HepG2 (cell line): ENCODE data around the gene SCUBE1. TPM values are rescaled to one million over a fixed set of nuclear protein-coding genes. Genes with fewer than 3 reads are reported as not detected.

Experiments
- ATAC-seq: fragments of 200-7000 bp; cut with Tn5 transposase; 3 replicates; pipeline ENCODE4 v1.9.1; 2020; ENCODE audit warnings: mild to moderate bottlenecking, moderate library complexity
- BruUV-seq: library from RNA; stranded (reverse); fragments of 400-500 nt; replicated peaks from 2 replicates; lab custom pipeline; 2021; lab: Mats Ljungman, UMichigan
- CTCF ChIA-PET: fragments of 300-600 bp; formaldehyde crosslinking; extraction: SDS; loops from one replicate; lab custom pipeline; 2021; ENCODE audit warnings: low total read pairs, inconsistent platforms, low intra/inter-chr PET ratio; lab: Yijun Ruan, JAX
- POLR2A ChIA-PET: fragments of 350-600 bp; sonication (Branson Sonifier 250); formaldehyde crosslinking; loops from one replicate; lab custom pipeline; 2020; ENCODE audit warnings: antibody characterized with exemption, inconsistent platforms; lab: Yijun Ruan, JAX
- DNase-seq: peaks from one replicate; pipeline ENCODE4 v3.0.0-alpha.2; 2015; ENCODE audit warnings: low spot score
- FAIRE-seq: peaks from 3 replicates; lab custom pipeline; 2011; peaks lifted over from hg19 to GRCh38; lab: Jason Lieb, UNC
- H2AFZ ChIP-seq: one replicate; pipeline ENCODE4 v1.6.1; 2011; ENCODE audit warnings: low read length, inconsistent platforms
- H3K27ac ChIP-seq: fragments of 300-600 bp; 3 replicates; pipeline ENCODE4 v1.8.0; 2011; ENCODE audit warnings: mixed run types, mild to moderate bottlenecking, mixed read lengths, low read length, inconsistent platforms; ENCODE audit not compliant: insufficient read depth; ENCODE audit errors: extremely low read length
- H3K27me3 ChIP-seq, 2 experiments: fragments of 200-600 bp in 1 of 2; 2 replicates in 1 of 2; 3 replicates in 1 of 2; pipeline versions ENCODE4 v1.6.0 to v1.8.0; 2011; ENCODE audit warnings: low read length in 2 of 2, mild to moderate bottlenecking in 2 of 2, moderate library complexity in 2 of 2, inconsistent platforms in 1 of 2; ENCODE audit not compliant: insufficient read depth in 2 of 2, control insufficient read depth in 1 of 2
- H3K36me3 ChIP-seq, 2 experiments: fragments of 200-600 bp in 1 of 2; replicated peaks in 1 of 2; 2 replicates in 1 of 2; 3 replicates in 1 of 2; pipeline versions ENCODE4 v1.5.1 to v1.8.0; 2011; ENCODE audit warnings: low read length in 2 of 2, inconsistent platforms in 1 of 2; ENCODE audit not compliant: insufficient read depth in 2 of 2, control insufficient read depth in 1 of 2
- H3K4me1 ChIP-seq: 2 replicates; pipeline ENCODE4 v1.5.1; 2012; ENCODE audit warnings: low read length, inconsistent platforms; ENCODE audit not compliant: insufficient read depth
- H3K4me2 ChIP-seq: 2 replicates; pipeline ENCODE4 v1.6.0; 2011; ENCODE audit warnings: low read depth, low read length, inconsistent platforms
- H3K4me3 ChIP-seq, 3 experiments: fragments of 200-600 bp in 1 of 3; sonication (generic), shearing (Covaris generic) in 1 of 3; replicated peaks in 1 of 3; 2 replicates each; pipeline ENCODE4 v1.5.1; 2011 to 2016; ENCODE audit warnings: low read length in 3 of 3, inconsistent platforms in 2 of 3, low read depth in 2 of 3, mild to moderate bottlenecking in 2 of 3, control low read depth in 1 of 3, mixed read lengths in 1 of 3; ENCODE audit not compliant: insufficient read depth in 1 of 3
- H3K79me2 ChIP-seq: one replicate; pipeline ENCODE4 v1.6.1; 2011; ENCODE audit warnings: low read length, inconsistent platforms; ENCODE audit not compliant: insufficient read depth
- H3K9ac ChIP-seq: 2 replicates; pipeline ENCODE4 v1.6.0; 2011; ENCODE audit warnings: mild to moderate bottlenecking, low read depth, low read length, inconsistent platforms; ENCODE audit not compliant: insufficient read depth
- H3K9me3 ChIP-seq: 2 replicates; pipeline ENCODE4 v1.5.1; 2012; ENCODE audit warnings: mild to moderate bottlenecking, low read length
- H4K20me1 ChIP-seq: 2 replicates; pipeline ENCODE4 v1.6.0; 2011; ENCODE audit warnings: inconsistent platforms, mild to moderate bottlenecking, low read length, moderate library complexity; ENCODE audit not compliant: insufficient read depth
- AGO2 ChIP-seq: fragments of 200-400 bp; formaldehyde crosslinking; optimal IDR thresholded peaks from 2 replicates; pipeline ENCODE3; 2017; ENCODE audit warnings: mild to moderate bottlenecking, low read depth, low read length, moderate library complexity
- MED13 ChIP-seq: sonication (generic); formaldehyde crosslinking; IDR thresholded peaks from 2 replicates; pipeline ENCODE4 v1.5.0; 2020; ENCODE audit warnings: missing genetic modification reagents
- NR2F6 ChIP-seq, 2 experiments: IDR thresholded peaks; 2 replicates each; pipeline ENCODE4 v1.6.1; 2016; ENCODE audit warnings: antibody characterized with exemption in 1 of 2, mild to moderate bottlenecking in 1 of 2
- RNF2 ChIP-seq: fragments of 450-650 bp; conservative IDR thresholded peaks from 2 replicates; pipeline ENCODE4 v1.6.1; 2016; ENCODE audit warnings: low read depth
- ZKSCAN8 ChIP-seq: IDR thresholded peaks from 2 replicates; pipeline ENCODE4 v1.6.1; 2016; ENCODE audit warnings: borderline replicate concordance, missing genetic modification reagents, missing compliant biosample characterization
- ZNF44 ChIP-seq: sonication (generic); formaldehyde crosslinking; IDR thresholded peaks from 2 replicates; pipeline ENCODE4 v1.5.1; 2020; ENCODE audit warnings: mild to moderate bottlenecking, missing genetic modification reagents
- ZNF550 ChIP-seq: sonication (generic); formaldehyde crosslinking; IDR thresholded peaks from 2 replicates; pipeline ENCODE4 v1.4.0; 2020; ENCODE audit warnings: mild to moderate bottlenecking, missing genetic modification reagents, borderline replicate concordance
- ZNF737 ChIP-seq: sonication (generic); formaldehyde crosslinking; IDR thresholded peaks from 2 replicates; pipeline ENCODE4 v1.5.0; 2020; ENCODE audit warnings: missing genetic modification reagents, mild to moderate bottlenecking, borderline replicate concordance
- ZNF816 ChIP-seq: sonication (generic); formaldehyde crosslinking; IDR thresholded peaks from 2 replicates; pipeline ENCODE4 v1.8.0; 2022; ENCODE audit warnings: missing genetic modification reagents, mild to moderate bottlenecking, borderline replicate concordance
- WGBS: methylation state at CpG from one replicate; pipeline ENCODE4 v1.1.6; 2017; ENCODE audit warnings: low lambda C conversion rate; 5-methylcytosine and 5-hydroxymethylcytosine counted together
- in situ Hi-C: cut with HindIII; loops from 2 replicates; pipeline ENCODE4 v1.10.0; 2017; ENCODE audit warnings: low pct_unique_long_range_greater_than_20kb; ENCODE audit not compliant: extremely low pct_ligation_motif_present
- intact Hi-C: fragments of 100-400 bp; cut with micrococcal nuclease; formaldehyde crosslinking; loops from one replicate; pipeline ENCODE4 v1.10.0; 2022; ENCODE audit not compliant: unreplicated experiment
- polyA plus RNA-seq, 8 experiments: library from polyadenylated mRNA; depleted of rRNA in 3 of 8; stranded (reverse) in 7 of 8; unstranded in 1 of 8; fragments of >200 nt; fragmentation: Illumina TruSeq in 4 of 8; extraction: Trizol in 4 of 8; gene quantifications; 2 replicates each; pipeline versions ENCODE4 v1.2.1 to v1.2.3, GENCODE V29; 2011 to 2016; ENCODE audit warnings: low read depth in 4 of 8, missing spikeins in 1 of 8, mixed read lengths in 1 of 8; ENCODE audit not compliant: insufficient read depth in 1 of 8
- total RNA-seq, 5 experiments: library from RNA; depleted of rRNA; stranded (reverse); fragments of >200 nt; fragmentation: Illumina TruSeq; extraction: Trizol; gene quantifications; 2 replicates each; pipeline ENCODE4 v1.2.3, GENCODE V29; 2016; ENCODE audit warnings: low read depth in 1 of 5
- TF ChIP-seq, protein P1 (sequence below): IDR thresholded peaks from 2 replicates; pipeline ENCODE4 v1.6.1; 2018; ENCODE audit warnings: missing genetic modification reagents
- TF ChIP-seq, protein P2 (sequence below): sonication (generic); formaldehyde crosslinking; IDR thresholded peaks from 2 replicates; pipeline ENCODE4 v1.9.0; 2021; ENCODE audit warnings: mild to moderate bottlenecking, missing genetic modification reagents

The SCUBE1 gene
- total and polyA plus RNA-seq, 2 of the 13 experiments (the other 11 are each of a cell fraction or from before 2014, with no cell fraction given): under 0.01 to 0.05 TPM

- TF ChIP-seq ZNF44 (CRISPR knock-in tag) (no peak), NR2F6 (IDR thresholded peaks at IDR 0.05) (no peak), NR2F6 (CRISPR knock-in tag; IDR thresholded peaks at IDR 0.05) (no peak)
- TF ChIP-seq, protein P1, sequence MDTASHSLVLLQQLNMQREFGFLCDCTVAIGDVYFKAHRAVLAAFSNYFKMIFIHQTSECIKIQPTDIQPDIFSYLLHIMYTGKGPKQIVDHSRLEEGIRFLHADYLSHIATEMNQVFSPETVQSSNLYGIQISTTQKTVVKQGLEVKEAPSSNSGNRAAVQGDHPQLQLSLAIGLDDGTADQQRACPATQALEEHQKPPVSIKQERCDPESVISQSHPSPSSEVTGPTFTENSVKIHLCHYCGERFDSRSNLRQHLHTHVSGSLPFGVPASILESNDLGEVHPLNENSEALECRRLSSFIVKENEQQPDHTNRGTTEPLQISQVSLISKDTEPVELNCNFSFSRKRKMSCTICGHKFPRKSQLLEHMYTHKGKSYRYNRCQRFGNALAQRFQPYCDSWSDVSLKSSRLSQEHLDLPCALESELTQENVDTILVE (CRISPR knock-in tag): no peak
- TF ChIP-seq, all 625 proteins: peak for 0
Observed at GRCh38 chr22:43167001-43167589, 176.1 kb downstream of the SCUBE1 start (continued).

- in situ Hi-C loops (no loop called here), intact Hi-C loops (no loop called here)
- Histone ChIP-seq H3K27ac (no peak overlapping the region), H3K36me3 (peaks cover 6 to 12% of the 10 kb centered on the region in 2 experiments; a peak in 3 of 5 replicates), H3K4me2 (no peak overlapping the region), H4K20me1 (no peaks in the 10 kb centered on the region), H3K9ac (no peak overlapping the region), H3K9me3 (no peaks in the 10 kb centered on the region), H3K79me2 (no peaks in the 10 kb centered on the region), H2AFZ (no peak overlapping the region), H3K27me3 (peaks cover 3 to 13% of the 10 kb centered on the region in 2 experiments; a peak in 4 of 5 replicates), H3K4me1 (0 out of 2 replicates have a peak, but pooled peaks cover 8% of the 10 kb centered on the region), H3K4me3 (no peak overlapping the region)
- TSS peak; percentile 18 for BruUV-seq
- 75% methylated on average over 16 of the region's 23 CpGs for WGBS
- ChIA-PET CTCF (no interaction called here), POLR2A (no interaction called here)
- DNase-seq (no peak), ATAC-seq (no peak), FAIRE-seq (no peak)
- no peak for TF ChIP-seq ZNF44 (CRISPR knock-in tag)
- TF ChIP-seq ZKSCAN8 (CRISPR knock-in tag): no peak
- no peak for TF ChIP-seq ZNF737
- peak; percentile 61 for TF ChIP-seq AGO2
- no peak for TF ChIP-seq RNF2
- TF ChIP-seq, protein P2, sequence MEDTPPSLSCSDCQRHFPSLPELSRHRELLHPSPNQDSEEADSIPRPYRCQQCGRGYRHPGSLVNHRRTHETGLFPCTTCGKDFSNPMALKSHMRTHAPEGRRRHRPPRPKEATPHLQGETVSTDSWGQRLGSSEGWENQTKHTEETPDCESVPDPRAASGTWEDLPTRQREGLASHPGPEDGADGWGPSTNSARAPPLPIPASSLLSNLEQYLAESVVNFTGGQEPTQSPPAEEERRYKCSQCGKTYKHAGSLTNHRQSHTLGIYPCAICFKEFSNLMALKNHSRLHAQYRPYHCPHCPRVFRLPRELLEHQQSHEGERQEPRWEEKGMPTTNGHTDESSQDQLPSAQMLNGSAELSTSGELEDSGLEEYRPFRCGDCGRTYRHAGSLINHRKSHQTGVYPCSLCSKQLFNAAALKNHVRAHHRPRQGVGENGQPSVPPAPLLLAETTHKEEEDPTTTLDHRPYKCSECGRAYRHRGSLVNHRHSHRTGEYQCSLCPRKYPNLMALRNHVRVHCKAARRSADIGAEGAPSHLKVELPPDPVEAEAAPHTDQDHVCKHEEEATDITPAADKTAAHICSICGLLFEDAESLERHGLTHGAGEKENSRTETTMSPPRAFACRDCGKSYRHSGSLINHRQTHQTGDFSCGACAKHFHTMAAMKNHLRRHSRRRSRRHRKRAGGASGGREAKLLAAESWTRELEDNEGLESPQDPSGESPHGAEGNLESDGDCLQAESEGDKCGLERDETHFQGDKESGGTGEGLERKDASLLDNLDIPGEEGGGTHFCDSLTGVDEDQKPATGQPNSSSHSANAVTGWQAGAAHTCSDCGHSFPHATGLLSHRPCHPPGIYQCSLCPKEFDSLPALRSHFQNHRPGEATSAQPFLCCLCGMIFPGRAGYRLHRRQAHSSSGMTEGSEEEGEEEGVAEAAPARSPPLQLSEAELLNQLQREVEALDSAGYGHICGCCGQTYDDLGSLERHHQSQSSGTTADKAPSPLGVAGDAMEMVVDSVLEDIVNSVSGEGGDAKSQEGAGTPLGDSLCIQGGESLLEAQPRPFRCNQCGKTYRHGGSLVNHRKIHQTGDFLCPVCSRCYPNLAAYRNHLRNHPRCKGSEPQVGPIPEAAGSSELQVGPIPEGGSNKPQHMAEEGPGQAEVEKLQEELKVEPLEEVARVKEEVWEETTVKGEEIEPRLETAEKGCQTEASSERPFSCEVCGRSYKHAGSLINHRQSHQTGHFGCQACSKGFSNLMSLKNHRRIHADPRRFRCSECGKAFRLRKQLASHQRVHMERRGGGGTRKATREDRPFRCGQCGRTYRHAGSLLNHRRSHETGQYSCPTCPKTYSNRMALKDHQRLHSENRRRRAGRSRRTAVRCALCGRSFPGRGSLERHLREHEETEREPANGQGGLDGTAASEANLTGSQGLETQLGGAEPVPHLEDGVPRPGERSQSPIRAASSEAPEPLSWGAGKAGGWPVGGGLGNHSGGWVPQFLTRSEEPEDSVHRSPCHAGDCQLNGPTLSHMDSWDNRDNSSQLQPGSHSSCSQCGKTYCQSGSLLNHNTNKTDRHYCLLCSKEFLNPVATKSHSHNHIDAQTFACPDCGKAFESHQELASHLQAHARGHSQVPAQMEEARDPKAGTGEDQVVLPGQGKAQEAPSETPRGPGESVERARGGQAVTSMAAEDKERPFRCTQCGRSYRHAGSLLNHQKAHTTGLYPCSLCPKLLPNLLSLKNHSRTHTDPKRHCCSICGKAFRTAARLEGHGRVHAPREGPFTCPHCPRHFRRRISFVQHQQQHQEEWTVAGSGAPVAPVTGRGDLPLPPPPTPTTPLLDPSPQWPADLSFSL (CRISPR knock-in tag): no peak
- no peak for TF ChIP-seq ZNF550 (CRISPR knock-in tag)
- no peak for TF ChIP-seq ZNF816 (CRISPR knock-in tag)
- TF ChIP-seq MED13: no peak
Observed at GRCh38 chr22:43166132-43166930, 176.8 kb downstream of the SCUBE1 start.
